Activated T-cell treated with anti-CD3 and anti-CD28 coated beads, Interleukin-2, amount 50 U/mL, for 4 hours (primary cell): ENCODE measurements around the gene FETUB. TPM values are rescaled to one million over a fixed set of nuclear protein-coding genes. Genes with fewer than 3 reads are reported as not detected.
"Not testable (repeated sequence)": the region's sequence is repeated elsewhere in the genome, so short reads cannot be mapped to it uniquely, and the experiment has no call there.

Experiments
- ATAC-seq, 2 donors: fragments of 200-7000 bp; cut with Tn5 transposase; one replicate each; pipeline ENCODE4 v1.10.0; 2021
- DNase-seq: peaks from one replicate; pipeline ENCODE4 v3.0.0-alpha.2; 2020
- H3K27me3 Mint-ChIP-seq: one replicate; pipeline ENCODE4 v1.8.0; 2021; ENCODE audit warnings: low read depth, mixed read lengths
- H3K36me3 Mint-ChIP-seq: one replicate; pipeline ENCODE4 v1.8.0; 2022; ENCODE audit warnings: mixed read lengths; ENCODE audit not compliant: insufficient read depth
- H3K4me1 Mint-ChIP-seq: one replicate; pipeline ENCODE4 v1.8.0; 2021; ENCODE audit warnings: low read depth, mixed read lengths
- H3K4me3 Mint-ChIP-seq: one replicate; pipeline ENCODE4 v1.8.0; 2021; ENCODE audit warnings: mild to moderate bottlenecking, moderate library complexity, mixed read lengths
- H3K9me3 Mint-ChIP-seq: one replicate; pipeline ENCODE4 v1.8.0; 2021; ENCODE audit warnings: mixed read lengths
- total RNA-seq, 3 donors: library from RNA; stranded (reverse); gene quantifications; one replicate each; pipeline ENCODE4 v1.2.1, GENCODE V29; 2021

Gene FETUB
- total RNA-seq, 3 donors from 2014 or later = not detected

DNA sequence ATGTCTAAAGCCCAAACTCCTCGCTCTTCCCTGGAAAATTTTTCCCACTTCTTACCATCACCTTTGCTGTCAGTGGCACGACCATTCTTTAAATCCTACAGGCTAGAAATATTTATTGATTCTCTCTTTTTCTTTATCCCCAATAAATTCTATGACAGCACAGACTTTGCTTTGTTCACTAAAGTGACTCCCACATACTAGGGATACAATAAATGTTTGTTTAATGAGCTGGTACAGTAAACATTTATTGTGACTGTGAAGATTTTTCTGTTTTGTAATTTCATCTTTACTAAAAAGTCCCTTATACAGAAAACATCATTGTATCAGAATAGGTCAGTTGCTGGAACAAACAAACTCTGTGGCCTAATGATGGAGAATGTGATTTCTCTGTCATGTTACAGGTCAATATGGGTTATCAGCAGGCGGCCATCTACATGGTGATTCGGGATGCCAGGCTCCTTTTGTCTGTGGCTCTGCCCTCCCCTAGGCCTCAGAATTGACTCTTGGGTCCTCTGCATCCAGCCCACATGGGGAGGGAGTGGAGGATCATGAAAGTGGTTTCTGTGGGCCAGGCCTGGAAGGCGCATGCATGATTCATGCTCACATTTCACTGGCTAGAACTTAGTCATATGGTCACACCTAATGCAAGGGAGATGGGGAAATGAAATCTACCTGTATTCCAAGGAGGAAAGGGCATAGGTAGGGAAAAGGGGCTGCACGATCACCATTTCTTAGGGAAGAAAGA, 54.3 kb downstream of the FETUB start:
- DNase-seq = no peak
- H3K4me3 Mint-ChIP-seq = no peak overlapping the region

GRCh38 chr3:186696522-186696921, 56.3 kb downstream of the FETUB start:
- no peak for DNase-seq
- no peaks in the 10 kb centered on the region for H3K36me3 Mint-ChIP-seq
- no peak for ATAC-seq
- H3K4me1 Mint-ChIP-seq = peaks cover 5% of the 10 kb centered on the region
- peaks cover 15% of the 10 kb centered on the region for H3K27me3 Mint-ChIP-seq
- H3K4me3 Mint-ChIP-seq = no peak overlapping the region
- H3K9me3 Mint-ChIP-seq = no peaks in the 10 kb centered on the region

More for the DNA sequence above, 54.3 kb downstream of the FETUB start:
- Mint-ChIP-seq H3K36me3 (no peaks in the 10 kb centered on the region), H3K9me3 (no peaks in the 10 kb centered on the region), H3K27me3 (peaks cover 15% of the 10 kb centered on the region), H3K4me1 (peaks cover 5% of the 10 kb centered on the region)
- ATAC-seq = no peak

DNA sequence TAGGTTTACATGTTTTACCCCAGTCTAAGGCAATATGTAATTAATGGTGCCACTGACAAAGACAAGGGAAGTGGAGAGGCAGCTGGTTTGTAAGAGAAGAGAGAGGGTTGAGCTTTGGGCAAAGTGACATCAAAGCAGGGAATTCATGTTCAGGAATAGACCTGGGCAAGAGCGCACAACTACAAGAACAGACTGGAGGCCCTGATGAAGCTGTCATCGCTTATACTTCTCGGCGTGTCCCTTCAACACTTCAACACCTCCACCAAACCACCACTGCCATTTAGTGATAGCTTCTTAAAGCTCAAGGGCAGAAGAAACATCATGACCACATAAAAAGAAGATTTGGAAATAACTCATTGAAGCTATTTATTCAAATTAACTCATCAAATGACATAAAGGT, 57.3 kb downstream of the FETUB start:
- no peak for DNase-seq
- ATAC-seq = no peak
- H3K4me3 Mint-ChIP-seq = no peak overlapping the region
- peaks cover 10% of the 10 kb centered on the region for H3K27me3 Mint-ChIP-seq
- H3K36me3 Mint-ChIP-seq = no peaks in the 10 kb centered on the region
- no peaks in the 10 kb centered on the region for H3K4me1 Mint-ChIP-seq
- no peaks in the 10 kb centered on the region for H3K9me3 Mint-ChIP-seq

GRCh38 chr3:186700267-186700666, 60.1 kb downstream of the FETUB start:
- Mint-ChIP-seq H3K9me3 (no peaks in the 10 kb centered on the region), H3K4me3 (no peak overlapping the region), H3K27me3 (peaks cover 11% of the 10 kb centered on the region), H3K36me3 (no peaks in the 10 kb centered on the region), H3K4me1 (no peaks in the 10 kb centered on the region)
- DNase-seq = no peak
- ATAC-seq = no peak

DNA sequence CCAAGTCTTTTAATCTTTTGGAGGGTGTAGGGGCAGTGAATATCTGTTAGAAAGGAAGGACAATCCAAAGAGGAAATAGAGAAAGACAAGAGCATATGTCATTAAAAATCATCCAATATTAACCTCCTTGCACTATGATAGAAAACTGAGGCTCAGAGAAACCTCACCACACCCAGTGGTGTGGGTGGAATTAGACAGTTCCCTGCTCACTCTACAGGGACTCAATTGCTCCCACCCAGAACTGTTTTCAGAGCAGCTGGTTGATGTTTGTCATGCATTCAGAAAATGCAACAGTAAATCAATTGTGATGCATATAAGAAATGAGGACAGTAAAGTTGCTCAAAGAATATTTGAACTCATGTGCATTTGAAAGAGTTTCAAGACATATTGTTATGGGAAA, 62.3 kb downstream of the FETUB start:
- not testable (repeated sequence) for DNase-seq, H3K9me3 Mint-ChIP-seq, H3K36me3 Mint-ChIP-seq, ATAC-seq, H3K4me1 Mint-ChIP-seq, H3K4me3 Mint-ChIP-seq
- peaks cover 23% of the 10 kb centered on the region for H3K27me3 Mint-ChIP-seq

Other genes with a start within 250 kb of the FETUB start
- 1 to 10 TPM; 1.7 to 1.8 (median 1.8) TPM for gene CRYGS, start 96.0 kb upstream of the FETUB start, total RNA-seq
- gene TBCCD1, start 73.1 kb upstream of the FETUB start, total RNA-seq = 10 to 100 TPM; 12.1 to 14.4 (median 12.4) TPM
- gene DNAJB11, start 69.7 kb upstream of the FETUB start, total RNA-seq = 10 to 100 TPM; 88.5 to 98.1 (median 91.1) TPM
- under 1 TPM; 0.66 to 0.86 (median 0.84) TPM for gene AHSG, start 27.3 kb upstream of the FETUB start, total RNA-seq
- gene HRG, start 25.6 kb downstream of the FETUB start, total RNA-seq = not detected
- under 1 TPM; 0.13 to 0.35 (median 0.28) TPM for gene KNG1, start 77.0 kb downstream of the FETUB start, total RNA-seq
- 100 to 1,000 TPM; 665 to 738 (median 720) TPM for gene EIF4A2, start 143.2 kb downstream of the FETUB start, total RNA-seq
- gene RFC4, start 166.1 kb downstream of the FETUB start, total RNA-seq = 10 to 100 TPM; 91.0 to 92.4 (median 92.2) TPM
- not detected for gene ADIPOQ, start 202.3 kb downstream of the FETUB start, total RNA-seq